Activated B cell treated with CpG ODN at 0.5 μM for 24 hours (primary cell): ENCODE results near the gene VPS37B. TPM values are rescaled to one million over a fixed set of nuclear protein-coding genes. Genes with fewer than 3 reads are reported as not detected.

Experiments used
- ATAC-seq: fragments of 200-7000 bp; cut with Tn5 transposase; one replicate; pipeline ENCODE4 v1.10.0; 2021; ENCODE audit warnings: low read depth, mild to moderate bottlenecking, moderate library complexity
- CTCF ChIA-PET: fragments of 350-600 bp; sonication (Branson Sonifier 250); formaldehyde crosslinking; loops from one replicate; lab custom pipeline; 2021; ENCODE audit warnings: antibody characterized with exemption; lab: Charles Lee
- POLR2A ChIA-PET: fragments of 350-600 bp; sonication (Branson Sonifier 250); formaldehyde crosslinking; loops from one replicate; lab custom pipeline; 2021; ENCODE audit warnings: antibody characterized with exemption; lab: Charles Lee
- DNase-seq: peaks from one replicate; pipeline ENCODE4 v3.0.0; 2022
- H3K27ac Mint-ChIP-seq: one replicate; pipeline ENCODE4 v1.8.0; 2020; ENCODE audit warnings: mixed read lengths
- H3K27me3 Mint-ChIP-seq: one replicate; pipeline ENCODE4 v1.8.0; 2021; ENCODE audit warnings: mixed read lengths
- H3K36me3 Mint-ChIP-seq: one replicate; pipeline ENCODE4 v1.8.0; 2021; ENCODE audit warnings: low read depth, mixed read lengths
- H3K4me1 Mint-ChIP-seq: one replicate; pipeline ENCODE4 v1.8.0; 2021; ENCODE audit warnings: mixed read lengths
- H3K4me3 Mint-ChIP-seq: one replicate; pipeline ENCODE4 v1.8.0; 2020; ENCODE audit warnings: mild to moderate bottlenecking, mixed read lengths
- H3K9me3 Mint-ChIP-seq: one replicate; pipeline ENCODE4 v1.8.0; 2020; ENCODE audit warnings: mixed read lengths
- intact Hi-C: fragments of 100-400 bp; cut with micrococcal nuclease; formaldehyde crosslinking; loops from one replicate; pipeline ENCODE4 v1.15.1; 2024
- total RNA-seq: library from RNA; stranded (reverse); gene quantifications from 2 replicates; pipeline ENCODE4 v1.2.3, GENCODE V29; 2022
- TF ChIP-seq, protein P1 (sequence below): fragments of 200-600 bp; IDR thresholded peaks from one replicate; pipeline ENCODE4 v1.8.0; 2022; ENCODE audit warnings: antibody characterized with exemption, mild to moderate bottlenecking

Gene VPS37B
- total RNA-seq, 1 donor from 2014 or later, result 54.1 TPM

DNA sequence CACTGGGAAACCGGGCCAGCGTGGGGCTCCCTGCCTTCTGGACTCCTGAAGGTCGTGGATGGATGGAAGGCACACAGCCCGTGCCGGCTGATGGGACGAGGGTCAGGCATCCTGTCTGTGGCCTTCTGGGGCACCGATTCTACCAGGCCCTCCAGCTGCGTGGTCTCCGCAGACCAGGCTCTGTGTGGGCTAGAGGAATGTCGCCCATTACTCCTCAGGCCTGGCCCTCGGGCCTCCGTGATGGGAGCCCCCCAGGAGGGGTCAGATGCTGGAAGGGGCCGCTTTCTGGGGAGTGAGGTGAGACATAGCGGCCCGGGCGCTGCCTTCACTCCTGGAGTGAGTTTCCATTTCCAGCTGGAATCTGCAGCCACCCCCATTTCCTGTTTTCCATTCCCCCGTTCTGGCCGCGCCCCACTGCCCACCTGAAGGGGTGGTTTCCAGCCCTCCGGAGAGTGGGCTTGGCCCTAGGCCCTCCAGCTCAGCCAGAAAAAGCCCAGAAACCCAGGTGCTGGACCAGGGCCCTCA is 33.8 kb downstream of the VPS37B start:
- intact Hi-C loops, result loop anchor here (5.0 kb wide), 2 partner anchors 35 to 225 kb away; partner anchors contain the start of gene VPS37B
- ChIA-PET CTCF (interaction anchor here (1.6 to 9.9 kb wide), 7 partner anchors 9 to 224 kb away, joined by 3 to 145 read pairs (median 9); no protein-coding TSS in a partner anchor), POLR2A (interaction anchor here (0.6 to 4.5 kb wide), 11 partner anchors 9 to 222 kb away, joined by 3 to 26 read pairs (median 6); partner anchors contain the start of genes ABCB9 and OGFOD2)
- Mint-ChIP-seq H3K4me3 (no peak overlapping the region), H3K4me1 (peaks cover 62% of the 10 kb centered on the region), H3K36me3 (peaks cover 76% of the 10 kb centered on the region), H3K27me3 (no peaks in the 10 kb centered on the region), H3K27ac (peak overlapping the region; percentile 59), H3K9me3 (no peaks in the 10 kb centered on the region)
- ATAC-seq, result no peak
- no peak for DNase-seq
- TF ChIP-seq, protein P1, sequence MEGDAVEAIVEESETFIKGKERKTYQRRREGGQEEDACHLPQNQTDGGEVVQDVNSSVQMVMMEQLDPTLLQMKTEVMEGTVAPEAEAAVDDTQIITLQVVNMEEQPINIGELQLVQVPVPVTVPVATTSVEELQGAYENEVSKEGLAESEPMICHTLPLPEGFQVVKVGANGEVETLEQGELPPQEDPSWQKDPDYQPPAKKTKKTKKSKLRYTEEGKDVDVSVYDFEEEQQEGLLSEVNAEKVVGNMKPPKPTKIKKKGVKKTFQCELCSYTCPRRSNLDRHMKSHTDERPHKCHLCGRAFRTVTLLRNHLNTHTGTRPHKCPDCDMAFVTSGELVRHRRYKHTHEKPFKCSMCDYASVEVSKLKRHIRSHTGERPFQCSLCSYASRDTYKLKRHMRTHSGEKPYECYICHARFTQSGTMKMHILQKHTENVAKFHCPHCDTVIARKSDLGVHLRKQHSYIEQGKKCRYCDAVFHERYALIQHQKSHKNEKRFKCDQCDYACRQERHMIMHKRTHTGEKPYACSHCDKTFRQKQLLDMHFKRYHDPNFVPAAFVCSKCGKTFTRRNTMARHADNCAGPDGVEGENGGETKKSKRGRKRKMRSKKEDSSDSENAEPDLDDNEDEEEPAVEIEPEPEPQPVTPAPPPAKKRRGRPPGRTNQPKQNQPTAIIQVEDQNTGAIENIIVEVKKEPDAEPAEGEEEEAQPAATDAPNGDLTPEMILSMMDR, result no peak

DNA sequence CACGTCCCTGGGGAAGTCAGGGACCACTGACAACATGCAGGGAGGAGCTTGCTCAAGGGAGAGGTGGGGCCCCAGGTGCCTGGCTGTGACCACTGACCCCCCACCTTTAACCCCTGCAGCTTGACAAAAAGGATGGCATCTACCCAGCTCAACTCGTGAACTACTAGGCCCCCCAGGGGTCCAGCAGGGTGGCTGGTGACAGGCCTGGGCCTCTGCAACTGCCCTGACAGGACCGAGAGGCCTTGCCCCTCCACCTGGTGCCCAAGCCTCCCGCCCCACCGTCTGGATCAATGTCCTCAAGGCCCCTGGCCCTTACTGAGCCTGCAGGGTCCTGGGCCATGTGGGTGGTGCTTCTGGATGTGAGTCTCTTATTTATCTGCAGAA is 34.3 kb downstream of the VPS37B start:
- TF ChIP-seq, protein P1, result no peak
- H3K27me3 Mint-ChIP-seq, result no peaks in the 10 kb centered on the region
- no peak for ATAC-seq
- H3K36me3 Mint-ChIP-seq, result peaks cover 76% of the 10 kb centered on the region
- intact Hi-C loops, result loop anchor here (5.0 kb wide), 2 partner anchors 36 to 224 kb away; partner anchors contain the start of gene VPS37B
- no peak overlapping the region for H3K4me3 Mint-ChIP-seq
- peaks cover 59% of the 10 kb centered on the region for H3K4me1 Mint-ChIP-seq
- DNase-seq, result no peak
- CTCF ChIA-PET, result interaction anchor here (1.2 to 9.9 kb wide), 12 partner anchors 9 to 377 kb away, joined by 3 to 145 read pairs (median 6); no protein-coding TSS in a partner anchor
- POLR2A ChIA-PET, result interaction anchor here (1.0 to 4.5 kb wide), 11 partner anchors 10 to 113 kb away, joined by 3 to 26 read pairs (median 6); partner anchors contain the start of genes ABCB9 and OGFOD2
- peak overlapping the region; percentile 59 for H3K27ac Mint-ChIP-seq
- H3K9me3 Mint-ChIP-seq, result no peaks in the 10 kb centered on the region

DNA sequence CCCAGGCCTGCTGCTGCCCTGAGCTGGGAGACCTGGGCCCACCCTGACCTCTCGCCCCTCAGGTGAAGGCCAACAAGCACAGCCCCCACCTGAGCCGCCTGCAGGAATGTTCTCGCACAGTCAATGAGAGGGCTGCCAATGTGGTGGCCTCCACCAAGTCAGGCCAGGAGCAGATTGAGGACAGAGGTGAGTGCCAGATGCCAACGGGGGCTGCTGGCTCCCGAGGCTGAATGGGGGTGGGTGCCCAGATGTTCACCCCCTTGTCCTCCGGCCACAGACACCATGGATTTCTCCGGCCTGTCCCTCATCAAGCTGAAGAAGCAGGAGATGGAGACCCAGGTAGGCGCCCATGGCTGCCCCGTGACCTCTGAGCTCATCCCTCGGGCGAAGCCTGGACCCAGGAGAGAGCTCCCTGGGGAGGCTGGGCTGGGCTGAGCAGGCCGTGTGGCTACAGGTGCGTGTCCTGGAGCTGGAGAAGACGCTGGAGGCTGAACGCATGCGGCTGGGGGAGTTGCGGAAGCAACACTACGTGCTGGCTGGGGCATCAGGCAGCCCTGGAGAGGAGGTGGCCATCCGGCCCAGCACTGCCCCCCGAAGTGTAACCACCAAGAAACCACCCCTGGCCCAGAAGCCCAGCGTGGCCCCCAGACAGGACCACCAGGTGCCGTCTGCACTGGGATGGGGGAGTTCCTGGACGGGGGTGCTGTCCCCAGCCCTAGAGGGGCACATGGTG is 34.9 kb downstream of the VPS37B start:
- ChIA-PET POLR2A (interaction anchor here (1.0 to 4.5 kb wide), 14 partner anchors 10 to 377 kb away, joined by 3 to 26 read pairs (median 6); partner anchors contain the start of genes ABCB9 and OGFOD2), CTCF (interaction anchor here (0.7 to 9.9 kb wide), 20 partner anchors 10 to 377 kb away, joined by 3 to 145 read pairs (median 4); partner anchors contain the start of genes ABCB9 and VPS37B)
- TF ChIP-seq, protein P1, result no peak
- DNase-seq, result no peak
- intact Hi-C loops, result loop anchor here (1.0 to 5.0 kb wide), 5 partner anchors 36 to 377 kb away; partner anchors contain the start of gene VPS37B
- no peak for ATAC-seq
- H3K27me3 Mint-ChIP-seq, result no peaks in the 10 kb centered on the region
- no peak overlapping the region for H3K27ac Mint-ChIP-seq
- no peak overlapping the region for H3K4me3 Mint-ChIP-seq
- H3K36me3 Mint-ChIP-seq, result peaks cover 76% of the 10 kb centered on the region
- H3K4me1 Mint-ChIP-seq, result peaks cover 53% of the 10 kb centered on the region
- H3K9me3 Mint-ChIP-seq, result no peaks in the 10 kb centered on the region

DNA sequence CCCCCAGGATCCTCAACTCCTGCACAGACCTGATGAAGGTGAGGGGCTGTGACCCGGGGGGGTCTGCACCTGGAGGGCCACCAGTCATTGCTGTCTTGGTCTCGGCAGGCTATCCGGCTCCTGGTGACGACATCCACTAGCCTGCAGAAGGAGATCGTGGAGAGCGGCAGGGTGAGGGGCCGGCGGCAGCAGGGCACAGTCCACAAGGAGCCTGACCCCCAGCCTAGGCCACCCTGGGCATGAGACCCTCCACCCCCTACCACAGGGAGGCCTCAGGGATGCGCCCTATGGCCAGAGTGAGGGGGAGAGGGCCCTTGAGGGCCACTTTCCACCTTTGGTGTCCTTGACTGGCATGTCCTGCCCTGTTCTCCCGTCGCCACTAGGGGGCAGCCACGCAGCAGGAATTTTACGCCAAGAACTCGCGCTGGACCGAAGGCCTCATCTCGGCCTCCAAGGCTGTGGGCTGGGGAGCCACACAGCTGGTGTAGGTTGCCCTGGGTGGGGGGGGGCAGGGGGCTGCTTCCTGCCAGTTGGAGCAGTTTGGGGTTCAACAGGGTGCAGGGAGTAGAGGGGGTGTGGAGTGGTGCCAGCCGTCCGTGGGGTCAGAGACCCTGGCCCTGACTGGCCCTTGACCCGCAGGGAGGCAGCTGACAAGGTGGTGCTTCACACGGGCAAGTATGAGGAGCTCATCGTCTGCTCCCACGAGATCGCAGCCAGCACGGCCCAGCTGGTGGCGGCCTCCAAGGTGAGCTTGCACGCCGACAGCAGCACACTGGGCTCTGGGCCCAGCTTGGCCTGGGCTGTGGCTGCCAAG is 35.7 kb downstream of the VPS37B start:
- Mint-ChIP-seq H3K9me3 (no peaks in the 10 kb centered on the region), H3K4me1 (peaks cover 46% of the 10 kb centered on the region), H3K27me3 (no peaks in the 10 kb centered on the region), H3K27ac (peak overlapping the region; percentile 53), H3K4me3 (no peak overlapping the region), H3K36me3 (peaks cover 74% of the 10 kb centered on the region)
- ATAC-seq (peak; percentile 72), DNase-seq (peak; percentile 76)
- ChIA-PET CTCF (interaction anchor here (0.7 to 9.9 kb wide), 21 partner anchors 11 to 378 kb away, joined by 3 to 145 read pairs (median 5); partner anchors contain the start of genes ABCB9, OGFOD2 and VPS37B), POLR2A (interaction anchor here (1.0 to 4.5 kb wide), 13 partner anchors 11 to 378 kb away, joined by 3 to 26 read pairs (median 6); partner anchors contain the start of gene OGFOD2)
- TF ChIP-seq, protein P1, result peak; percentile 72
- intact Hi-C loops, result loop anchor here (1.0 to 5.0 kb wide), 5 partner anchors 37 to 378 kb away; partner anchors contain the start of gene VPS37B
